Left lung (tissue), 10 donors: ENCODE data around the gene NOL4L. TPM values are rescaled to one million over a fixed set of nuclear protein-coding genes. Genes with fewer than 3 reads are reported as not detected.

Experiments
- ATAC-seq: fragments of 200-7000 bp; cut with Tn5 transposase; one replicate; pipeline ENCODE4 v1.9.1; 2020; ENCODE audit warnings: moderate library complexity
- DNase-seq, 4 donors: peaks; one replicate each; pipeline ENCODE4 v3.0.0-alpha.2; 2013 to 2020
- H3K27ac ChIP-seq, 2 donors: fragments of 200-600 bp; sonication (generic) in 1 of 2; one replicate each; pipeline versions ENCODE4 v1.5.0 to v1.8.0; 2020 to 2021
- H3K27me3 ChIP-seq, 2 donors: fragments of 200-600 bp; sonication (generic) in 1 of 2; one replicate each; pipeline versions ENCODE4 v1.5.0 to v1.8.0; 2020 to 2021
- H3K36me3 ChIP-seq, 2 donors: fragments of 200-600 bp; sonication (generic) in 1 of 2; one replicate each; pipeline versions ENCODE4 v1.5.0 to v1.8.0; 2020 to 2021
- H3K4me1 ChIP-seq, 2 donors: fragments of 200-600 bp; one replicate each; pipeline ENCODE4 v1.8.0; 2021
- H3K4me3 ChIP-seq, 2 donors: fragments of 200-600 bp; sonication (generic) in 1 of 2; one replicate each; pipeline versions ENCODE4 v1.5.0 to v1.8.0; 2020 to 2021; ENCODE audit warnings: mild to moderate bottlenecking in 1 of 2
- H3K9me3 ChIP-seq, 2 donors: fragments of 200-600 bp; sonication (generic) in 1 of 2; one replicate each; pipeline versions ENCODE4 v1.5.0 to v1.8.0; 2020 to 2021
- CTCF ChIP-seq, 2 donors: fragments of 200-600 bp; sonication (generic) in 1 of 2; IDR thresholded peaks; one replicate each; pipeline versions ENCODE4 v1.5.0 to v1.8.0; 2021; ENCODE audit warnings: antibody characterized with exemption in 2 of 2
- intact Hi-C, 2 donors: fragments of 100-400 bp; cut with DNase I; formaldehyde crosslinking; loops; one replicate each; pipeline versions ENCODE4 v1.11.2 to v1.14.2; 2022
- polyA plus RNA-seq, 6 donors: library from polyadenylated mRNA; unstranded; fragments of 120-200 nt; gene quantifications; one replicate each; pipeline ENCODE4 v1.2.1, GENCODE V29; 2013; ENCODE audit not compliant: insufficient read length in 6 of 6
- total RNA-seq, 2 donors: library from RNA; stranded (reverse); fragmentation: NEBNext Ultra II Directional; extraction: Animal tissue kit (Norgen Biotek cat#: 25700); gene quantifications; one replicate each; pipeline ENCODE4 v1.2.1, GENCODE V29; 2021
- donor health status: DM: no; HTN: yes; CAD: no.
- donor health status: DM: no; HTN: no; CAD: no.

Gene NOL4L
- total and polyA plus RNA-seq, 8 donors, result 16.7 to 49.0 (median 40.7) TPM

GRCh38 chr20:32451340-32451681, 133.8 kb downstream of the NOL4L start:
- peaks cover 4 to 26% of the 10 kb centered on the region in 2 donors for H3K4me1 ChIP-seq
- peak overlapping the region in 1 of 2 donors; percentile 53 for H3K27ac ChIP-seq
- H3K9me3 ChIP-seq, result no peaks in the 10 kb centered on the region
- no peak for ATAC-seq
- no peak for TF ChIP-seq CTCF (IDR thresholded peaks at IDR 0.05)
- peaks cover 0 to 78% of the 10 kb centered on the region in 2 donors for H3K36me3 ChIP-seq
- intact Hi-C loops, result no loop called here
- no peaks in the 10 kb centered on the region for H3K27me3 ChIP-seq
- DNase-seq, result no peak
- no peak overlapping the region for H3K4me3 ChIP-seq

GRCh38 chr20:32450484-32451061, 134.6 kb downstream of the NOL4L start:
- intact Hi-C loops, result no loop called here
- DNase-seq, result no peak

GRCh38 chr20:32449890-32450401, 135.2 kb downstream of the NOL4L start:
- H3K4me3 ChIP-seq, result no peak overlapping the region
- H3K4me1 ChIP-seq, result peaks cover 4 to 28% of the 10 kb centered on the region in 2 donors
- peak overlapping the region; percentile 2 to 53 for H3K27ac ChIP-seq
- TF ChIP-seq CTCF (IDR thresholded peaks at IDR 0.05), result no peak
- H3K9me3 ChIP-seq, result no peaks in the 10 kb centered on the region
- DNase-seq (no peak), ATAC-seq (no peak)
- intact Hi-C loops, result no loop called here
- H3K27me3 ChIP-seq, result no peaks in the 10 kb centered on the region
- H3K36me3 ChIP-seq, result peaks cover 0 to 80% of the 10 kb centered on the region in 2 donors

More at GRCh38 chr20:32450484-32451061, 134.6 kb downstream of the NOL4L start:
- Histone ChIP-seq H3K4me3 (no peak overlapping the region), H3K27ac (peak overlapping the region; percentile 2 to 53), H3K36me3 (peaks cover 0 to 78% of the 10 kb centered on the region in 2 donors), H3K27me3 (no peaks in the 10 kb centered on the region), H3K9me3 (no peaks in the 10 kb centered on the region), H3K4me1 (peaks cover 4 to 28% of the 10 kb centered on the region in 2 donors)
- ATAC-seq, result peak; percentile 24
- TF ChIP-seq CTCF (IDR thresholded peaks at IDR 0.05), result no peak

- peaks cover 4 to 28% of the 10 kb centered on the region in 2 donors for H3K4me1 ChIP-seq
- no peak overlapping the region for H3K4me3 ChIP-seq
- TF ChIP-seq CTCF (IDR thresholded peaks at IDR 0.05), result no peak
- peak overlapping the region in 1 of 2 donors; percentile 53 for H3K27ac ChIP-seq
- H3K9me3 ChIP-seq, result no peaks in the 10 kb centered on the region
- no peaks in the 10 kb centered on the region for H3K27me3 ChIP-seq
- peaks cover 0 to 80% of the 10 kb centered on the region in 2 donors for H3K36me3 ChIP-seq
- DNase-seq (peak in 1 of 4 donors; percentile 36), ATAC-seq (peak; percentile 10)
- intact Hi-C loops, result no loop called here
Observed at GRCh38 chr20:32449057-32449889, 135.9 kb downstream of the NOL4L start.
